ENCODE results near the gene MMD.

- TF ChIP-seq EZH2 (IDR thresholded peaks at IDR 0.05; ENCODE audit: borderline replicate concordance, insufficient read depth, low read length, poor library complexity, severe bottlenecking) (no peak), EP300 (conservative IDR thresholded peaks at IDR 0.05; ENCODE audit: poor library complexity, severe bottlenecking) (no peak), CTCF (IDR thresholded peaks at IDR 0.05; ENCODE audit: poor library complexity, severe bottlenecking) (no peak), REST (IDR thresholded peaks at IDR 0.05; ENCODE audit: borderline replicate concordance) (no peak), RAD21 (conservative IDR thresholded peaks at IDR 0.05) (no peak), POLR2AphosphoS5 (IDR thresholded peaks at IDR 0.05) (no peak), MXI1 (conservative IDR thresholded peaks at IDR 0.05; ENCODE audit: poor library complexity, severe bottlenecking) (no peak), TAF1 (IDR thresholded peaks at IDR 0.05; ENCODE audit: low read depth) (no peak)
Measured at GRCh38 chr17:55368706-55369105, 52.9 kb downstream of the MMD start.
